ENCODE results near the gene NEURL4. TPM values are rescaled to one million over a fixed set of nuclear protein-coding genes. Genes with fewer than 3 reads are reported as not detected.

The NEURL4 gene
- total RNA-seq, 4 donors from 2014 or later, result 10.4 to 16.1 (median 11.5) TPM

DNA sequence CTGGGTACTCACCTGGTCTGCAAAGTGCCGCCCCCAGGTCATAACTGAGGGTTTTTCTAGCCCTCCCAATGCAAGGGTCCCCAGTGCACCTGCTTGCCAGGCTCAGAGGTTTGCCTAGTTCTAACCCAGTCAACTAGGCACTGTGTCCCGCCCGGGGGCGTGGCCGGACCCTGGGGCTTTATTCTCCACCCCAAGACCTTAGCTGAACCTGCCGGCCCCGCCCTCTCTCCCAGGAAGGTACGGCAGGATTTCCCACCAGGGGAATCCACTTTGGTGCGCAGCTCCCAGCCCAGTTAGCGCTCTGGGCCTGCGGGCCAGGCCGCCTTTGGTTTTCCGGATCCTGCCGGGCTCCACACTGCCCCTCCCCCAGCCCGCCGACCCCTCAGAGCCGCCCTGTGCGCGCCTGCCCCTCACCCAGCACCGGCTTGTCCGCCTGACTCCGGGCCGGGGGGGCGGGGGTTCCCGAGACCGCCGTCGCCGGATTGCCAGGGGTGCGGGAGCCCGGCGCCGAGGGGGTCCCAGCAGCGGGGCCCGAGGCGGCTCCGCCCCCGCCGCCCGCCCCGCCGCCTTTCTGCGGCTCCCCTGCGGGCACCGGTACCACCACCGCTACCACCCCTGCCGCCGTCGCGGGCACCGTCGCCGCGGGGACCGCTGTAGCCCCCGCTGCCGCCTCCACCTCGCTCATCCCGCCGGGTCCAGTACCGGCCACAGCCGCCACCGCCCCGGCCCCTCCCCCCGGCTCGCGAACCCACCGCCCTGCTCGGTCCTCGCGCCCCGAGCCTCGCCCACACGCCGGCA is 35.1 kb downstream of the NEURL4 start:
- ATAC-seq (ENCODE audit: low FRiP score), result peak; percentile 1
- no peak for DNase-seq (ENCODE audit: low spot score)
- TF ChIP-seq, protein P1, sequence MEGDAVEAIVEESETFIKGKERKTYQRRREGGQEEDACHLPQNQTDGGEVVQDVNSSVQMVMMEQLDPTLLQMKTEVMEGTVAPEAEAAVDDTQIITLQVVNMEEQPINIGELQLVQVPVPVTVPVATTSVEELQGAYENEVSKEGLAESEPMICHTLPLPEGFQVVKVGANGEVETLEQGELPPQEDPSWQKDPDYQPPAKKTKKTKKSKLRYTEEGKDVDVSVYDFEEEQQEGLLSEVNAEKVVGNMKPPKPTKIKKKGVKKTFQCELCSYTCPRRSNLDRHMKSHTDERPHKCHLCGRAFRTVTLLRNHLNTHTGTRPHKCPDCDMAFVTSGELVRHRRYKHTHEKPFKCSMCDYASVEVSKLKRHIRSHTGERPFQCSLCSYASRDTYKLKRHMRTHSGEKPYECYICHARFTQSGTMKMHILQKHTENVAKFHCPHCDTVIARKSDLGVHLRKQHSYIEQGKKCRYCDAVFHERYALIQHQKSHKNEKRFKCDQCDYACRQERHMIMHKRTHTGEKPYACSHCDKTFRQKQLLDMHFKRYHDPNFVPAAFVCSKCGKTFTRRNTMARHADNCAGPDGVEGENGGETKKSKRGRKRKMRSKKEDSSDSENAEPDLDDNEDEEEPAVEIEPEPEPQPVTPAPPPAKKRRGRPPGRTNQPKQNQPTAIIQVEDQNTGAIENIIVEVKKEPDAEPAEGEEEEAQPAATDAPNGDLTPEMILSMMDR (IDR thresholded peaks at IDR 0.05), result no peak

DNA sequence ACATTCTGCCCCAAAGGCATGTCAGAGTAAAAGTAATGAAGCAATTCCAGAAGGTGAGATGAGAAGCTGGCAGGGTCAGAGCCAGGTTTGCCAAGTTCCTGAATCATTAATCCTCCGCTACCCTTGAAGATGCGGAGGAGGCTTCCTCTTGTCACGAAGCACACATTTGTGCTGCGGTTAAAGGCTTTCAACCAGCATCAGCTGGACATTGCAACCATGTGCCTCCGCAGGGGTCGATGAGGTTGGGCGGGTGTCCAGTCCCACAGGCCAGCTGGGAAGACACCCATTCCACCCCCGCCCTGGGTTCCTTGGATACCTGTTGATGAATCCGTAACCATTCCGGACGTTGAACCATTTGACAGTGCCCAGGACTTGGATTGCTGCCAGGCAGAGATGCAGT is 36.0 kb downstream of the NEURL4 start:
- ATAC-seq (ENCODE audit: low FRiP score), result peak; percentile 70
- DNase-seq (ENCODE audit: low spot score), result no peak
- TF ChIP-seq, protein P1 (IDR thresholded peaks at IDR 0.05), result no peak

DNA sequence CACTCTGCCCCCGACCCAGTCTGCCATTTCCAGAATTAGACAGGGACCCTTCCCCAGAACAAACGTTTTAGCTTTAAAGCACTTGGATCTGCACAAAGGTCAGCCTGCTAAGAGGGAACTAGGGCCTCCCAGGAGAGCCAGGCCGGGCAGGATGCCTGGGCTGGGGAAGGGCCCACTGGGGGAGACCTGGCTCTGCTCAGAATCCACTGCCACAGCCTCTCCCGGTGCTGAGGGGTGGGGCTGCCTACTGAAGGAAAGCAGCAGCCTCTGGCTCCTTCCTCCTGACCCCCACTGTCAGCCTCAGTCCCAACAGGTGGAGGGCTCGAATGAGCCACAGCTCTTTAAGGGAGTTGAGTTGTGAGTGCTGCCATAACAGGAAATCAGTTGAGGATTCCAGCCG is 36.4 kb downstream of the NEURL4 start:
- DNase-seq (ENCODE audit: low spot score) (no peak), ATAC-seq (ENCODE audit: low FRiP score) (peak; percentile 41)
- TF ChIP-seq, protein P1 (IDR thresholded peaks at IDR 0.05), result no peak

DNA sequence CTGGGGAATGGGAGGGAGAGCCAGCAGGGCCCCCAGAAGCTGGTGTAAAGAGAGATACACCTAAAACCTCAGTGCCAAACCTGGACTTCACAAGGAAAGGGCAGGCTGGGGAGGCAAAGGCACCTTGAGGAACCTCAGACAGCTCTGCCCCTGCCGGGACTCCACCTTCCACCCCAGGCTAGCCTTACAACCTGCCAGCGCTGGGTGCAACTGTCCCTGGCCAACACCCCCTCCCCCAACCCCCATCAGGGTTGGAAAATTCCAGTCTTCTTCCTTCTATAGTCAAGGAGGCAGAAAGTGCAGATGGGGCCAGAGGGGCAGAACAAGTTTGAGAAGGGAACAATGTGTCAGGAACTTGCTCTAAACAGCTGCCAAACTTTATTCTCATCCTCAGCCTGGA is 36.9 kb downstream of the NEURL4 start:
- TF ChIP-seq, protein P1 (IDR thresholded peaks at IDR 0.05), result no peak
- ATAC-seq (ENCODE audit: low FRiP score), result no peak
- DNase-seq (ENCODE audit: low spot score), result no peak

DNA sequence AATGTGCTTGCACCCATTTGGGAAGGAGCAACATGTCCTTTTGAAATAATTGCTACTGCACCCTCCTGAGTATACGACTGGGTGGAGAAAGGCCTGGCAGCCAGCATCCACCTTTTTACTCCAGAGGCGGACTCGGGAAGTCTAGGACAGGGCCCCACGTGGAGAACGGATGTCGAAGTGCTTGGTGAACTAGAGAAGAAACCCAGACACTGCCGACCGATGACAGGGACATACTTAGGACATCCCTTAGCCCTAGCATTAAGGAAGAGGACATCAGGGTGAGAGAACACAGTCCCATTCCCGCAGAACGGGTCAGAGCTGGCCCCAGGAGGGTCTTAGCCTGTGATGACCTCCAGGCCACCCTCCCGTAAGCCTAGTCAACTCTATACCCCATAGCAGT is 38.5 kb downstream of the NEURL4 start:
- TF ChIP-seq, protein P1 (IDR thresholded peaks at IDR 0.05), result no peak
- no peak for DNase-seq (ENCODE audit: low spot score)
- no peak for ATAC-seq (ENCODE audit: low FRiP score)

DNA sequence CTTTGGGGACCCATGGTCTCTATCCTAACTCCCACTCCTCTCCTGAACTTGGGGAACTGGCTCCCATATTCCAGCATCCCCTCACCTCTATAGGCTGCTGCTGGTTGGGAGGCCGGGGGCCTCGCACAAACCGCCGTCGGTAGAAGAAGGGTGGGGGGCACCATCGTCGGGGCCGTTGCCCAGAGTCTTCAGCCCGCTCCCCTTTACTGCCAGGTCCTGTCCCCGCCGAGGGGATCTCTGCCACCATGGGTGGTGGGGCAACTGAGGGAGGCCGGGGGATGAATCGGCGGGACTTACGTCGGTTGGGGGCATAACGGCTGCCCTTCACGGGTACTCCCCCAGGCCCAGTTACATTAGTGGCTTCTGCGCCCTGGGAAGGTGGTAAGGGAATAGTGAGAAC is 39.0 kb downstream of the NEURL4 start:
- ATAC-seq (ENCODE audit: low FRiP score) (no peak), DNase-seq (ENCODE audit: low spot score) (no peak)
- TF ChIP-seq, protein P1 (IDR thresholded peaks at IDR 0.05), result no peak
